AG04450 (cell line): ENCODE results near the gene DPYD. TPM values are rescaled to one million over a fixed set of nuclear protein-coding genes. Genes with fewer than 3 reads are reported as not detected.

Experiments used
- CTCF ChIA-PET: fragments of 300-600, 350-600 bp; formaldehyde crosslinking; extraction: SDS; loops from one replicate; lab custom pipeline; 2022; ENCODE audit warnings: antibody characterized with exemption, inconsistent platforms; lab: Charles Lee
- POLR2A ChIA-PET: fragments of 350-600 bp; formaldehyde crosslinking; extraction: SDS; loops from one replicate; lab custom pipeline; 2021; ENCODE audit warnings: antibody characterized with exemption, inconsistent platforms; lab: Yijun Ruan, JAX
- DNase-seq: peaks from one replicate; pipeline ENCODE4 v3.0.0-alpha.2; 2011; ENCODE audit warnings: low read depth, low spot score
- H3K27ac ChIP-seq: one replicate; pipeline ENCODE4 v1.5.1; 2012; ENCODE audit warnings: low read depth, low read length, control low read depth
- H3K27me3 ChIP-seq: one replicate; pipeline ENCODE4 v1.6.0; 2012; ENCODE audit warnings: low read length; ENCODE audit not compliant: control insufficient read depth, insufficient read depth
- H3K4me3 ChIP-seq: 2 replicates; pipeline ENCODE4 v1.5.1; 2011; ENCODE audit warnings: mild to moderate bottlenecking, low read depth, low read length, control low read depth
- H3K9me3 ChIP-seq: 2 replicates; pipeline ENCODE4 v1.5.1; 2012; ENCODE audit warnings: low read length; ENCODE audit not compliant: control insufficient read depth, insufficient read depth
- CTCF ChIP-seq: IDR thresholded peaks from 2 replicates; pipeline ENCODE4 v1.5.1; 2011; ENCODE audit warnings: low read depth, low read length, control low read depth, inconsistent platforms
- polyA plus RNA-seq: library from polyadenylated mRNA; depleted of rRNA; stranded (reverse); fragments of >200 nt; gene quantifications from 2 replicates; pipeline ENCODE4 v1.2.3, GENCODE V29; 2011

The DPYD gene
- polyA plus RNA-seq, 1 experiment, result 21.4 TPM

- no peak for TF ChIP-seq CTCF
- no peak overlapping the region for H3K27ac ChIP-seq
- H3K27me3 ChIP-seq, result no peaks in the 10 kb centered on the region
- H3K4me3 ChIP-seq, result no peak overlapping the region
- no peaks in the 10 kb centered on the region for H3K9me3 ChIP-seq
- ChIA-PET POLR2A (no interaction called here), CTCF (no interaction called here)
- DNase-seq, result no peak
These were observed 271.2 kb downstream of the DPYD start for GRCh38 chr1:97649591-97649990.

- peak; percentile 0 for DNase-seq
- TF ChIP-seq CTCF, result no peak
- no peaks in the 10 kb centered on the region for H3K27me3 ChIP-seq
- no peak overlapping the region for H3K4me3 ChIP-seq
- ChIA-PET POLR2A (no interaction called here), CTCF (no interaction called here)
- H3K9me3 ChIP-seq, result no peaks in the 10 kb centered on the region
- H3K27ac ChIP-seq, result no peak overlapping the region
These were observed 273.1 kb downstream of the DPYD start for GRCh38 chr1:97647776-97648175.

GRCh38 chr1:97646071-97646470 is 274.8 kb downstream of the DPYD start:
- H3K9me3 ChIP-seq, result no peaks in the 10 kb centered on the region
- H3K4me3 ChIP-seq, result no peak overlapping the region
- no peak for DNase-seq
- H3K27ac ChIP-seq, result no peak overlapping the region
- ChIA-PET POLR2A (no interaction called here), CTCF (no interaction called here)
- no peaks in the 10 kb centered on the region for H3K27me3 ChIP-seq
- TF ChIP-seq CTCF, result no peak

GRCh38 chr1:97640677-97641076 is 280.2 kb downstream of the DPYD start:
- H3K27ac ChIP-seq, result no peak overlapping the region
- ChIA-PET CTCF (no interaction called here), POLR2A (no interaction called here)
- TF ChIP-seq CTCF, result no peak
- no peak for DNase-seq
- no peaks in the 10 kb centered on the region for H3K9me3 ChIP-seq
- H3K4me3 ChIP-seq, result no peak overlapping the region
- no peaks in the 10 kb centered on the region for H3K27me3 ChIP-seq

- ChIA-PET CTCF (no interaction called here), POLR2A (no interaction called here)
- Histone ChIP-seq H3K4me3 (no peak overlapping the region), H3K27ac (no peak overlapping the region), H3K9me3 (no peaks in the 10 kb centered on the region), H3K27me3 (no peaks in the 10 kb centered on the region)
- DNase-seq, result no peak
- no peak for TF ChIP-seq CTCF
These were observed 283.9 kb downstream of the DPYD start for GRCh38 chr1:97636941-97637340.
